Panc1 (cell line): ENCODE results near the gene ZBTB45. TPM values are rescaled to one million over a fixed set of nuclear protein-coding genes. Genes with fewer than 3 reads are reported as not detected.

Experiments used
- ATAC-seq: fragments of 200-7000 bp; cut with Tn5 transposase; 2 replicates; pipeline ENCODE4 v1.9.1; 2020; ENCODE audit warnings: mild to moderate bottlenecking, moderate library complexity
- BruUV-seq: library from RNA; stranded (reverse); fragments of 400-500 nt; replicated peaks from 2 replicates; lab custom pipeline; 2021; lab: Mats Ljungman, UMichigan
- CTCF ChIA-PET: fragments of 300-600 bp; sonication (Branson Sonifier 250); formaldehyde crosslinking; loops from one replicate; lab custom pipeline; 2022; ENCODE audit warnings: antibody characterized with exemption; lab: Charles Lee
- POLR2A ChIA-PET: fragments of 300-600 bp; sonication (Branson Sonifier 250); formaldehyde crosslinking; loops from one replicate; lab custom pipeline; 2022; ENCODE audit warnings: antibody characterized with exemption; lab: Charles Lee
- DNase-seq: peaks from one replicate; pipeline ENCODE4 v3.0.0-alpha.2; 2010; ENCODE audit warnings: low read depth, low spot score
- H3K27ac ChIP-seq: 2 replicates; pipeline ENCODE4 v1.5.1; 2011; ENCODE audit warnings: mild to moderate bottlenecking, low read length, inconsistent platforms
- H3K27me3 ChIP-seq: fragments of 200-500 bp; sonication (Bioruptor generic); 2 replicates; pipeline ENCODE4 v1.6.0; 2014; ENCODE audit warnings: low read length, inconsistent platforms; ENCODE audit not compliant: control insufficient read depth, insufficient read depth
- H3K36me3 ChIP-seq: fragments of 200-500 bp; sonication (Bioruptor generic); 2 replicates; pipeline ENCODE4 v1.5.1; 2014; ENCODE audit warnings: inconsistent platforms, mild to moderate bottlenecking, low read length, moderate library complexity; ENCODE audit not compliant: control insufficient read depth, insufficient read depth
- H3K4me1 ChIP-seq: 2 replicates; pipeline ENCODE4 v1.5.1; 2011; ENCODE audit warnings: inconsistent platforms, mild to moderate bottlenecking, low read length, moderate library complexity; ENCODE audit not compliant: control insufficient read depth, insufficient read depth
- H3K4me3 ChIP-seq, 2 experiments: 2 replicates each; pipeline ENCODE4 v1.5.1; 2011 to 2012; ENCODE audit warnings: low read depth in 2 of 2, low read length in 2 of 2, mild to moderate bottlenecking in 2 of 2, inconsistent platforms in 1 of 2, moderate library complexity in 1 of 2
- H3K9me3 ChIP-seq: fragments of 200-500 bp; sonication (Bioruptor generic); 2 replicates; pipeline ENCODE4 v1.5.1; 2014; ENCODE audit warnings: low read depth, mild to moderate bottlenecking, inconsistent platforms, low read length, moderate library complexity; ENCODE audit not compliant: control insufficient read depth, insufficient read depth
- POLR2AphosphoS5 ChIP-seq: IDR thresholded peaks from 2 replicates; pipeline ENCODE4 v1.6.1; 2012; ENCODE audit warnings: mild to moderate bottlenecking, low read depth, low read length, moderate library complexity
- SIN3A ChIP-seq: IDR thresholded peaks from 2 replicates; pipeline ENCODE4 v1.6.1; 2012; ENCODE audit warnings: low read depth, mild to moderate bottlenecking, low read length, moderate library complexity, borderline replicate concordance; ENCODE audit not compliant: insufficient read depth
- TCF7L2 ChIP-seq: IDR thresholded peaks from 2 replicates; pipeline ENCODE4 v1.6.1; 2011; ENCODE audit warnings: mild to moderate bottlenecking, low read depth, low read length, inconsistent platforms
- in situ Hi-C: cut with HindIII; loops from 2 replicates; pipeline ENCODE4 v1.10.0; 2016; ENCODE audit warnings: low sequenced_read_pairs, low pct_unique_long_range_greater_than_20kb
- intact Hi-C: fragments of 100-400 bp; cut with micrococcal nuclease; formaldehyde crosslinking; loops from one replicate; pipeline ENCODE4 v1.10.0; 2022; ENCODE audit not compliant: unreplicated experiment
- total RNA-seq: library from RNA; stranded (reverse); gene quantifications from one replicate; pipeline ENCODE4 v1.2.1, GENCODE V29; 2021; ENCODE audit not compliant: unreplicated experiment
- TF ChIP-seq, protein P1 (sequence below), 2 experiments: IDR thresholded peaks; 2 replicates each; pipeline ENCODE4 v1.6.1; 2011 to 2012; ENCODE audit warnings: low read depth in 2 of 2, control low read depth in 1 of 2, low read length in 1 of 2, mild to moderate bottlenecking in 1 of 2, moderate library complexity in 1 of 2; ENCODE audit not compliant: insufficient read depth in 1 of 2
- TF ChIP-seq, protein P2 (sequence below): fragments of 450-650 bp; IDR thresholded peaks from 2 replicates; pipeline ENCODE4 v1.5.1; 2017; ENCODE audit warnings: mild to moderate bottlenecking

ZBTB45 gene
- total RNA-seq, 1 experiment from 2014 or later, result 24.7 TPM

DNA sequence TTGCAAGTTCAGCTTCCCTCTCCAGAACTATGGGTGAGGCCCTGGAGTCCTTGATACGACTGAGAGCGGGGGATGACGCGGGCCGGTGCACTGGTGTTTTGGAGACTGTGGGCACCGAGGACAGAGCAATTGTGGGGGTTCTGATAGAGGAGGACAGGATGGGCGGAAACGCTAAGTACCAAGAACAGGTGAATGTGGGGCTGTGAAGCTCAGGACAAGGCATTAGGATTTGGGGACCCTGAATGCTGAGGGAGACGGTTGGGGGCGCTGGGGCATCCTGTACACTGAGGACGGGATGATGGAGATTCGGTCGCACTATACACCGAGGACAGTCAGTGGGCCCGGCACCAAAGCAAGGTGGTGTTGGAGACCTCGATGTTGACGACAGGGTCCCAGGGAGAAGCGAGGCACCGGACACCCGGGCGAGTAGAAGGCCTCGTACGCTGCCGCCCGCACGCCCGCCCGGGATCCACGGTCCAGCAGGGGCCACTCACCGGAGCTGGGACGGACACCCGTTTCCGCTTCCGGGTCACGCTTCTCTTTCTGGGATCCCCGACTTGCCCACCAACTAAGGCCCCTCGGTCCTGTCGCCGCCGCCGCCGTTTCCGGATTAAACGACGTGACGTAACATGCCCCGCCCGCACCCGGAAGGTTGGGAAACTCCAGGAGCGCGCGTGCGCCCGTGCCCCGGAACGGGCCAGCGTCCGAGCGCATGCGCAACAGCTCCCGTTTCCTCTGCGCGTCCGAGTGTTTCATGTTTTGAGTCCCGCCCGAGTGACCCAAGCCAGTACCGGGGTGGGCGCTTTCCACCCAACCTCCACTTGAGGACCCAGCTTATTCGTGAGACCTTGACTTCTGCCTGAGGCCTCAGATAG is 35.1 kb upstream of the ZBTB45 start, which contains the start of gene CHMP2A:
CHMP2A (minus strand) TSS at position 612 of the 875 bp plus-strand sequence. CDS start 893 bp downstream, outside the sequence.
- ATAC-seq (peak; percentile 64), DNase-seq (peak; percentile 81)
- Histone ChIP-seq H3K27ac (peak within 1 kb of the TSS; percentile 98), H3K9me3 (no peaks in the 10 kb centered on the region), H3K36me3 (peaks cover 11% of the 10 kb centered on the region; the same call in 1 of the 2 replicates), H3K27me3 (no peaks in the 10 kb centered on the region), H3K4me1 (peaks cover 31% of the 10 kb centered on the region), H3K4me3 (peak within 1 kb of the TSS; percentile 61 to 94)
- in situ Hi-C loops, result no loop called here
- POLR2A ChIA-PET, result interaction anchor here (0.7 to 1.5 kb wide), 3 partner anchors 11 to 34 kb away, joined by 3 to 8 read pairs (median 5); partner anchors contain the start of gene TRIM28
- BruUV-seq, result TSS peak; percentile 10
- intact Hi-C loops, result loop anchor here (1.0 kb wide), 1 partner anchor 35 kb away; the partner anchor contains the start of gene ZBTB45
- CTCF ChIA-PET, result interaction anchor here (0.5 to 2.1 kb wide), 3 partner anchors 21 to 45 kb away, joined by 4 to 7 read pairs (median 4); partner anchors contain the start of gene ZBTB45
- TF ChIP-seq TCF7L2 (peak; percentile 43; the same call in 1 of the 2 replicates), POLR2AphosphoS5 (peak; percentile 100), SIN3A (peak; percentile 97; the same call in 1 of the 2 replicates)
- TF ChIP-seq, protein P1, sequence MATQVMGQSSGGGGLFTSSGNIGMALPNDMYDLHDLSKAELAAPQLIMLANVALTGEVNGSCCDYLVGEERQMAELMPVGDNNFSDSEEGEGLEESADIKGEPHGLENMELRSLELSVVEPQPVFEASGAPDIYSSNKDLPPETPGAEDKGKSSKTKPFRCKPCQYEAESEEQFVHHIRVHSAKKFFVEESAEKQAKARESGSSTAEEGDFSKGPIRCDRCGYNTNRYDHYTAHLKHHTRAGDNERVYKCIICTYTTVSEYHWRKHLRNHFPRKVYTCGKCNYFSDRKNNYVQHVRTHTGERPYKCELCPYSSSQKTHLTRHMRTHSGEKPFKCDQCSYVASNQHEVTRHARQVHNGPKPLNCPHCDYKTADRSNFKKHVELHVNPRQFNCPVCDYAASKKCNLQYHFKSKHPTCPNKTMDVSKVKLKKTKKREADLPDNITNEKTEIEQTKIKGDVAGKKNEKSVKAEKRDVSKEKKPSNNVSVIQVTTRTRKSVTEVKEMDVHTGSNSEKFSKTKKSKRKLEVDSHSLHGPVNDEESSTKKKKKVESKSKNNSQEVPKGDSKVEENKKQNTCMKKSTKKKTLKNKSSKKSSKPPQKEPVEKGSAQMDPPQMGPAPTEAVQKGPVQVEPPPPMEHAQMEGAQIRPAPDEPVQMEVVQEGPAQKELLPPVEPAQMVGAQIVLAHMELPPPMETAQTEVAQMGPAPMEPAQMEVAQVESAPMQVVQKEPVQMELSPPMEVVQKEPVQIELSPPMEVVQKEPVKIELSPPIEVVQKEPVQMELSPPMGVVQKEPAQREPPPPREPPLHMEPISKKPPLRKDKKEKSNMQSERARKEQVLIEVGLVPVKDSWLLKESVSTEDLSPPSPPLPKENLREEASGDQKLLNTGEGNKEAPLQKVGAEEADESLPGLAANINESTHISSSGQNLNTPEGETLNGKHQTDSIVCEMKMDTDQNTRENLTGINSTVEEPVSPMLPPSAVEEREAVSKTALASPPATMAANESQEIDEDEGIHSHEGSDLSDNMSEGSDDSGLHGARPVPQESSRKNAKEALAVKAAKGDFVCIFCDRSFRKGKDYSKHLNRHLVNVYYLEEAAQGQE (IDR thresholded peaks at IDR 0.05; ENCODE audit: insufficient read depth in 1 of 2, low read depth in 2 of 2, low read length in 1 of 2), result no peak
- TF ChIP-seq, protein P2, sequence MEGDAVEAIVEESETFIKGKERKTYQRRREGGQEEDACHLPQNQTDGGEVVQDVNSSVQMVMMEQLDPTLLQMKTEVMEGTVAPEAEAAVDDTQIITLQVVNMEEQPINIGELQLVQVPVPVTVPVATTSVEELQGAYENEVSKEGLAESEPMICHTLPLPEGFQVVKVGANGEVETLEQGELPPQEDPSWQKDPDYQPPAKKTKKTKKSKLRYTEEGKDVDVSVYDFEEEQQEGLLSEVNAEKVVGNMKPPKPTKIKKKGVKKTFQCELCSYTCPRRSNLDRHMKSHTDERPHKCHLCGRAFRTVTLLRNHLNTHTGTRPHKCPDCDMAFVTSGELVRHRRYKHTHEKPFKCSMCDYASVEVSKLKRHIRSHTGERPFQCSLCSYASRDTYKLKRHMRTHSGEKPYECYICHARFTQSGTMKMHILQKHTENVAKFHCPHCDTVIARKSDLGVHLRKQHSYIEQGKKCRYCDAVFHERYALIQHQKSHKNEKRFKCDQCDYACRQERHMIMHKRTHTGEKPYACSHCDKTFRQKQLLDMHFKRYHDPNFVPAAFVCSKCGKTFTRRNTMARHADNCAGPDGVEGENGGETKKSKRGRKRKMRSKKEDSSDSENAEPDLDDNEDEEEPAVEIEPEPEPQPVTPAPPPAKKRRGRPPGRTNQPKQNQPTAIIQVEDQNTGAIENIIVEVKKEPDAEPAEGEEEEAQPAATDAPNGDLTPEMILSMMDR, result no peak

DNA sequence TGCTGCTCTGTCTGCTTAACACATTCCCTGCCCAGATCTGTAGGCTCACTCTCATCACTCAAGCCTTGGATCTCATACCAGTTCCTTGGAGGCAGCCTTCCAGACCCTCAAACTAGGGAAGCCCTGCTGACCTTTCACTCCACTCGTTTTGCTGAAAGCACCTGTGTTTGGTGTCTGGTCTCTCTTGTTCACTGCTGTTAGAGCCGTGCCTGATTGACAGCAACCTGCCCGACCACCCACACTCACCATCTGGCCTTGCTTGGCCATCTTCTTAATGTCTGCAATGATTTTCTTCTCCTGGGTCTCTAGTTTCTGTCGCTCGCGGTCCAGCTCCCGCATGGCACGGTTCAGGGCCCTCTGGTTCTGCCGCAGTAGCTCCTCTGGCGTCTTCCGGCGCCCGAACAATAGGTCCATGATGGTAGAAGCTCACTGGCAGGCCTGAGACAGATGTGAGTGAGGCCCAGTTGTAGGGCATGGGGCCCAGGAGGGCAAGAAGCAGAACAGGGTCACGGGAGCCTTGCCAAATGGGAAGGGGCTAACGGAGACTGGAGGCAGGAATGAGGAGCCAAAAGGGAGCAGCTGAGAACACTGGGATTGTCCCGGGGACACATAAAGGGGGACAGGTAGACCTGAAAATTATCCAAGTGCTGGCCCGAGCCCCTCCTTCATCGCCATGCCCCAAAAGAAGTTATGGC is 34.3 kb upstream of the ZBTB45 start:
- H3K27ac ChIP-seq, result peak overlapping the region; percentile 98
- no TSS peak for BruUV-seq
- in situ Hi-C loops (no loop called here), intact Hi-C loops (no loop called here)
- POLR2A ChIA-PET, result interaction anchor here (0.6 to 1.5 kb wide), 3 partner anchors 10 to 40 kb away, joined by 3 to 8 read pairs (median 5); partner anchors contain the start of gene TRIM28
- no peaks in the 10 kb centered on the region for H3K27me3 ChIP-seq
- H3K9me3 ChIP-seq, result no peaks in the 10 kb centered on the region
- no peak for DNase-seq
- no peak for ATAC-seq
- CTCF ChIA-PET, result interaction anchor here (0.6 to 2.1 kb wide), 4 partner anchors 22 to 1877 kb away, joined by 3 to 7 read pairs (median 6); partner anchors contain the start of gene ZBTB45
- H3K4me3 ChIP-seq, result peak overlapping the region; percentile 61 to 94
- TF ChIP-seq SIN3A, result no peak
- TF ChIP-seq, protein P1 (IDR thresholded peaks at IDR 0.05; ENCODE audit: insufficient read depth in 1 of 2, low read depth in 2 of 2, low read length in 1 of 2), result no peak
- TF ChIP-seq, protein P2, result no peak
- no peak for TF ChIP-seq TCF7L2
- TF ChIP-seq POLR2AphosphoS5, result no peak
- H3K4me1 ChIP-seq, result peaks cover 30% of the 10 kb centered on the region
- H3K36me3 ChIP-seq, result peaks cover 18% of the 10 kb centered on the region
